CMK (cell line): Measurements from ENCODE around the gene DAPK2.
A peak's percentile ranks its signal among the peaks of the same experiment; 100 is the strongest.

Source experiments
- DNase-seq: peaks from one replicate; pipeline ENCODE4 v3.0.0-alpha.2; 2010; ENCODE audit warnings: low read depth

Gene DAPK2

GRCh38 chr15:64023220-64023619, 23.1 kb downstream of the DAPK2 start:
- no peak for DNase-seq

- DNase-seq = no peak
Measured at GRCh38 chr15:64022571-64022970, 23.7 kb downstream of the DAPK2 start.

- no peak for DNase-seq
Measured at GRCh38 chr15:64019764-64020163, 26.5 kb downstream of the DAPK2 start.

GRCh38 chr15:64017591-64018163, 28.6 kb downstream of the DAPK2 start:
- DNase-seq = no peak

- no peak for DNase-seq
Measured at GRCh38 chr15:64017082-64017588, 29.1 kb downstream of the DAPK2 start.

GRCh38 chr15:64016257-64016656, 30.0 kb downstream of the DAPK2 start:
- DNase-seq = no peak

GRCh38 chr15:64014995-64015394, 31.3 kb downstream of the DAPK2 start:
- no peak for DNase-seq

- no peak for DNase-seq
Measured at GRCh38 chr15:64013179-64014062, 32.9 kb downstream of the DAPK2 start.

- no peak for DNase-seq
Measured at GRCh38 chr15:64011736-64012135, 34.5 kb downstream of the DAPK2 start.

GRCh38 chr15:64010719-64011118, 35.6 kb downstream of the DAPK2 start:
- DNase-seq = peak; percentile 57

GRCh38 chr15:64009798-64010261, 36.5 kb downstream of the DAPK2 start:
- DNase-seq = no peak

GRCh38 chr15:64009241-64009640, 37.0 kb downstream of the DAPK2 start:
- no peak for DNase-seq

GRCh38 chr15:64008177-64008576, 38.1 kb downstream of the DAPK2 start:
- no peak for DNase-seq

- no peak for DNase-seq
Measured at GRCh38 chr15:64006642-64007041, 39.6 kb downstream of the DAPK2 start.

GRCh38 chr15:64004587-64004986, 41.7 kb downstream of the DAPK2 start:
- no peak for DNase-seq

GRCh38 chr15:64004056-64004455, 42.2 kb downstream of the DAPK2 start:
- DNase-seq = no peak

GRCh38 chr15:64003182-64003581, 43.1 kb downstream of the DAPK2 start:
- DNase-seq = no peak

- no peak for DNase-seq
Measured at GRCh38 chr15:64001148-64001547, 45.1 kb downstream of the DAPK2 start.

- no peak for DNase-seq
Measured at GRCh38 chr15:64000183-64000951, 45.9 kb downstream of the DAPK2 start.

GRCh38 chr15:63999177-63999576, 47.1 kb downstream of the DAPK2 start:
- peak; percentile 22 for DNase-seq

- DNase-seq = no peak
Measured at GRCh38 chr15:63998489-63998888, 47.8 kb downstream of the DAPK2 start.

- DNase-seq = no peak
Measured at GRCh38 chr15:63997715-63998442, 48.4 kb downstream of the DAPK2 start.
